Brain microvascular endothelial cell (primary cell): ENCODE data around the gene MYADML2.

Source experiments
- DNase-seq: peaks from one replicate; pipeline ENCODE4 v3.0.0-alpha.2; 2020
- H3K27ac ChIP-seq: fragments of 250-450 bp; sonication (Bioruptor Pico); 2 replicates; pipeline ENCODE4 v1.5.1; 2020; ENCODE audit warnings: mild to moderate bottlenecking, moderate library complexity
- H3K27me3 ChIP-seq: fragments of 250-450 bp; sonication (Bioruptor Pico); replicated peaks from 2 replicates; pipeline ENCODE4 v1.5.1; 2020; ENCODE audit warnings: mild to moderate bottlenecking
- H3K36me3 ChIP-seq: fragments of 250-450 bp; sonication (Bioruptor Pico); replicated peaks from 2 replicates; pipeline ENCODE4 v1.5.1; 2020; ENCODE audit warnings: mild to moderate bottlenecking
- H3K4me3 ChIP-seq: 2 replicates; pipeline ENCODE4 v1.5.1; 2011; ENCODE audit warnings: low read depth, mild to moderate bottlenecking, control low read depth, low read length, moderate library complexity
- in situ Hi-C: cut with HindIII; loops from 2 replicates; pipeline ENCODE4 v1.10.0; 2017; ENCODE audit warnings: low sequenced_read_pairs, low pct_ligation_motif_present
- TF ChIP-seq, protein P1 (sequence below): IDR thresholded peaks from 2 replicates; pipeline ENCODE4 v1.5.1; 2011; ENCODE audit warnings: low read depth, mild to moderate bottlenecking, moderate library complexity, low read length, control low read depth, inconsistent platforms; ENCODE audit errors: missing control alignments

MYADML2 gene

GRCh38 chr17:81978524-81979298 is 31.7 kb upstream of the MYADML2 start:
- Histone ChIP-seq H3K36me3 (no peaks in the 10 kb centered on the region), H3K27me3 (no peaks in the 10 kb centered on the region), H3K4me3 (peak overlapping the region; percentile 12), H3K27ac (no peak overlapping the region)
- no peak for DNase-seq
- in situ Hi-C loops = loop anchor here (10.0 kb wide), 1 partner anchor 56 kb away; the partner anchor contains the start of genes DCXR and RAC3
- TF ChIP-seq, protein P1, sequence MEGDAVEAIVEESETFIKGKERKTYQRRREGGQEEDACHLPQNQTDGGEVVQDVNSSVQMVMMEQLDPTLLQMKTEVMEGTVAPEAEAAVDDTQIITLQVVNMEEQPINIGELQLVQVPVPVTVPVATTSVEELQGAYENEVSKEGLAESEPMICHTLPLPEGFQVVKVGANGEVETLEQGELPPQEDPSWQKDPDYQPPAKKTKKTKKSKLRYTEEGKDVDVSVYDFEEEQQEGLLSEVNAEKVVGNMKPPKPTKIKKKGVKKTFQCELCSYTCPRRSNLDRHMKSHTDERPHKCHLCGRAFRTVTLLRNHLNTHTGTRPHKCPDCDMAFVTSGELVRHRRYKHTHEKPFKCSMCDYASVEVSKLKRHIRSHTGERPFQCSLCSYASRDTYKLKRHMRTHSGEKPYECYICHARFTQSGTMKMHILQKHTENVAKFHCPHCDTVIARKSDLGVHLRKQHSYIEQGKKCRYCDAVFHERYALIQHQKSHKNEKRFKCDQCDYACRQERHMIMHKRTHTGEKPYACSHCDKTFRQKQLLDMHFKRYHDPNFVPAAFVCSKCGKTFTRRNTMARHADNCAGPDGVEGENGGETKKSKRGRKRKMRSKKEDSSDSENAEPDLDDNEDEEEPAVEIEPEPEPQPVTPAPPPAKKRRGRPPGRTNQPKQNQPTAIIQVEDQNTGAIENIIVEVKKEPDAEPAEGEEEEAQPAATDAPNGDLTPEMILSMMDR = no peak

DNA sequence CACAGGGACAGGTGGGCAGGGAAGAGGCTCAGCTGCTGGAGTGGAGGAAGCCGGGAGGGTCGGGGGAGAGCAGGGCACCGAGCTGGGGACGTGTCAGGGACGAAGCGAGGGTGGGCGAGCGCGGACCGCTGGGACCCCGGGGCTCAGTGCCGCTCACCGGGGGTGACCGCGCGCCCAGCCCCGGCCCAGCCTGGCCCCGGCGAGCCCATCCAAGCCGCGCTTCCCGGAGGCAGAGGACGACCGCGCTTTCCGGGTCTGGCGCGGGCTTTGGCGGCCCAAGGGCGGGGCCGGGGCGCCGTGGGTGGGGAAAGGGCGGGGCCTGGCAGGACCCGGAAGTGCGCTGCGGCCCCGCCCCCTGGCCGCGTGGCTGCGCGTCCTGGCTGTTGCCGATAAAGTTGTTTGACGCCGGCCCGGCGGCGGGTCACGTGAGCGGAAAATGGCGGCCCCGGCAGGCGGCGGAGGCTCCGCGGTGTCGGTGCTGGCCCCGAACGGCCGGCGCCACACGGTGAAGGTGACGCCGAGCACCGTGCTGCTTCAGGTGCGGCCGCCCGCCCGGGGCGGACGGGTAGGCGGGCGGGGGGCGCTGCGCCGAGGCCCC is 30.3 kb upstream of the MYADML2 start, which contains the start of gene ASPSCR1:
Gene ASPSCR1 (plus strand): TSS at position 419 of the 598 bp plus-strand sequence. CDS start 18 bp downstream, at position 437.
- Histone ChIP-seq H3K36me3 (no peaks in the 10 kb centered on the region), H3K4me3 (peak within 1 kb of the TSS; percentile 72), H3K27ac (peak within 1 kb of the TSS; percentile 93), H3K27me3 (no peaks in the 10 kb centered on the region)
- TF ChIP-seq, protein P1 = no peak
- in situ Hi-C loops = loop anchor here (10.0 kb wide), 1 partner anchor 57 kb away; the partner anchor contains the start of genes DCXR and RAC3
- DNase-seq = peak; percentile 71

- no peak for DNase-seq
- in situ Hi-C loops = loop anchor here (10.0 kb wide), 1 partner anchor 58 kb away; the partner anchor contains the start of genes DCXR and RAC3
- Histone ChIP-seq H3K27me3 (no peaks in the 10 kb centered on the region), H3K27ac (peak overlapping the region; percentile 93), H3K4me3 (peak overlapping the region; percentile 58), H3K36me3 (no peaks in the 10 kb centered on the region)
- TF ChIP-seq, protein P1 = no peak
These were observed 29.5 kb upstream of the MYADML2 start for GRCh38 chr17:81976332-81977210.

GRCh38 chr17:81973432-81973831 is 26.4 kb upstream of the MYADML2 start:
- in situ Hi-C loops = loop anchor here (10.0 kb wide), 1 partner anchor 61 kb away; the partner anchor contains the start of genes DCXR and RAC3
- no peak overlapping the region for H3K27ac ChIP-seq
- no peaks in the 10 kb centered on the region for H3K27me3 ChIP-seq
- TF ChIP-seq, protein P1 = no peak
- no peak for DNase-seq
- no peaks in the 10 kb centered on the region for H3K36me3 ChIP-seq
- H3K4me3 ChIP-seq = no peak overlapping the region
